ENCODE measurements around the gene CD6. TPM values are rescaled to one million over a fixed set of nuclear protein-coding genes. Genes with fewer than 3 reads are reported as not detected.

The CD6 gene
- total RNA-seq: 0.82 TPM

- DNase-seq (ENCODE audit: low spot score in 2 of 2): no peak
- no peak for FAIRE-seq
These were observed at the start of gene CD6 for GRCh38 chr11:60971520-60971919. Gene CD6 (plus strand): TSS chr11:60971680. CDS start chr11:60971866, 186 bp downstream.

- DNase-seq (ENCODE audit: low spot score in 2 of 2) (no peak), FAIRE-seq (no peak)
These were observed 49.6 kb upstream of the CD6 start for GRCh38 chr11:60921777-60922335.

DNA sequence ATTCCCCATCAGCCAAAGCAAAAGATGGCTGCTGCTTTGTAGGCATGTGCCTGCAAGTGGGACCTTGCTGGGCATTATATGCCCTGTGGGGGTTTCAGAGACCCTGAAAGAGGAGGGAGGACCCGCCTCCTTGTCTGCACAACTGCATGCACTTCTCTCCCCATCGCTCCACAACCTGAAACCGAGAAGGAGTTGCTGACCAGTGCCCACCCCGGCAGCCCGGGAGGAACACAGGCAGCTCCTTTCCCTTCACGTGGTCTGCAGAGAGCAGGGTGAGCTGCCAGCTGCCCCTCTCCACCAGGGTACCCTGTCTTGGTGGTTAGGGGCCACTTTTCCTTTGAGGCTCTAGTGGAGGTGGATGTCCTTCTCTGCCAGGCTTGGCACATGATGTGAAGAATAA lies 48.6 kb upstream of the CD6 start:
- DNase-seq (ENCODE audit: low spot score in 2 of 2): no peak
- FAIRE-seq: no peak

DNA sequence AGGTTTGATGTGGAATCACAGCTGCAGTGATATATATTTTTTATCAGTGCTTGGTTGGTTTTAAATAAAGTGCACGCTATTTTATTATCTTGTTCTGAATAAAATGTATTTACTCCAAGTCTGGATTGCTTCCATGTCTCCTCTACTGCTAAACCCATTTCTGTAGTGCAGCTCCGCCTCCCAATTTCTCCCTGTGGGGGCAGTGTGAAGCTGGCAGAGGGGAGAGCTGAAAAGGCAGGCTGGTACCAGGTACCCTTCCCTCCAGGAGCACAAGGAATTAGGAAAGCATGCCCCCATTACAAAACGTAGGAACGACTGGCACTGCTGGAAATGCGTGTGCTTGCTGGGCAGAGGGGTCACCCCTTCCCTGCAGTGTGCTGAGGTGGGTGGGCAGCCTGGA lies 48.2 kb upstream of the CD6 start:
- DNase-seq (ENCODE audit: low spot score in 2 of 2) (no peak), FAIRE-seq (no peak)

DNA sequence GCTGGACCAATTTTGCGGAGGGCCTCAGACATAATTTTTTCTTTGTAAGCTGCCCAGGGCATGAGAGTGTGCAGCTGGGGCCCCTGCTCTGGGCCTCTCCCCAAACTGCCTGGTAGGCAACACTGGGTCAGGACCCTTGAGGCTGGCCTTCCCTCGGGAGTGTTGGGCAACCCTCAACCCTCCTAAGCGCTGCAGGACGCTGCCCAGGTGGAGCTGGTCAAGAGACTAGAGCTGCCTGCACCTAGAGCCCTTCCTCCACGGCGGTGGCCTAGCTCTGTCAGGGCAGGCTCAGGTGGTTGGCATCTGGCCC lies 47.7 kb upstream of the CD6 start:
- DNase-seq (ENCODE audit: low spot score in 2 of 2) (no peak), FAIRE-seq (no peak)

DNA sequence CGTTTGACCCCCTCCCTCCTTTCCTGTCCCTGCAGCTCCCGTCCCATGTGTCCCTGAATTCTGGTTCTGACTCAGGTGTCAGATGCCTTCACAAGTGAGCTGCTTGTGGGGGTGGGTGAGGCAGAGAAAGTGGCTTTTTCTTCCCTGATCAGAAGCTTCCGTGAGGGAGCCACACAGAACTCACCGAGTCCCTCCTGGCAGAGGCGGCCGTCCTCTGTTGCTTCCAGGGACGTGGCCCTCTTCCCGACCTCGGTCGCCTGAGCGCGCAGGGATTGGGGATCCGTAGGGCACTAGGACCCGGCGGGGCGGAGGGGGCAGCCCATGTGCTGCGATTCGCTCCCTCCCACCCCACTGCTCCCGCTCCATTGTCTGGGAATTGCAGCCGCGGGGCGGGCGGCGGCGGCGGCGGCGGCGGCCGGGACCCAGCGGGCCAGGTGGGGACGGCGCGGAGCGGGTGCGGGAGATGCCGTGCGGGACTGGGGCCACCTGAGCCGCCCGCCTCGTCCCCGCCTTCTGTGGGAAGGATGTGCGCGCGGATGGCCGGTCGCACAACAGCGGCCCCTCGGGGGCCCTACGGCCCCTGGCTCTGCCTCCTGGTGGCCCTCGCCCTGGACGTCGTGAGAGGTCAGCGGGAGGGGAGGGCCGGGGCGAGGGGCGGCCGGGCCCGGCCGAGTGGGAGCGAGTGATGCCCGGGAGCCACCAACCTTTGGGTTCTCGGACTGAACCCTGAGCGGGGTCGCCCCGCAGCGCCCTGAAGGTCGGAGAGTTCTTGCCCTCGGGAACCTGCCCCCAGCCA lies 47.2 kb upstream of the CD6 start, which contains the start of gene TMEM132A:
TSS of gene TMEM132A (plus strand) at position 351 of the 796 bp plus-strand sequence. CDS start at position 525, 174 bp downstream.
- FAIRE-seq: no peak
- DNase-seq (ENCODE audit: low spot score in 2 of 2): peak; percentile 93 to 94

DNA sequence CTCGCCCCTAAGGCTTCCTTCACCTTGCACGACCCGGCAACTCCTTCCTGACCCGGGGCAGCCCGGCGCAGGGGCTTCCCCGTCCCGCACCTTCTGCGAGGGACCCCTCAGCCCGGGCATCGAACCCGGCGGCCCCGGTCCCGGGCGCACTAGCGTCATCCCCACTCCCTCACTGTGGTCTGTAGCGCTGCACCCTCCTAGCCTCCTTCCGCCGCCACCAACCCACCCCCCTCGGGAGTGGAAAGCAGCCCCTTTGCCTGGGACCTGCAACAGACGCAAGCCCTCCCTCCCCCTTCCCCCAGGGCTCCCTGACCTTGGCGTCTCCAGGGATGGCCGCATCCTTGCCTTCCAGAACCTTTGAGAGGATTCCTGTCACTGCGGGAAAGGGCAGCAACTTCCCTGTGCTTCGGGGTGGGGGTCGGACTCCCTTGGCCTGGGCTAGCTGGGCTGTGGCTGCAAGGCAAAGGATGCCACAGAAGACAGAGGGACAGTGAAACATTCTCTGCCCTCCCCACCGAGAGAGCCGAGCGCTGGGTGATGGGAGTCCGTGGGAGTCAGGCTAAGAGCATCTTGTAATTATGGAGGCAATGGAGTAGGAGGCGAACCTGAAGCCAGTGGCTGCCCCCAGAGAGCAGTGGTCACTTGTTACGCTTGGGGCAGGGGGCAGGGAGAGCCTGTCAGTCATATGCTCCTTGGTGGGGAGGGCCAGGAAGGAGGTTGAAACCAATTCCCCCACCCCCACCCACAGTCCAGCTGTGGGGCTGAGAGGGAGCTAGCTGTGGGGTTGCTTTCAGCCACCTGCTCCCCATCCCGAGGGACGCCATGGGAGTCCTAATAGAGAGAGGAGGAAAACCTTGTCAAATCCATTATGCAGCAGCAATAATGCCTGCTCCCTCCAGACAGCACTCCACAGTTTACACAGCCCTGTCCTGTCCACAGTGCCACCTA lies 46.3 kb upstream of the CD6 start:
- DNase-seq (ENCODE audit: low spot score in 2 of 2) (no peak), FAIRE-seq (no peak)

- no peak for FAIRE-seq
- no peak for DNase-seq (ENCODE audit: low spot score in 2 of 2)
These were observed 45.6 kb upstream of the CD6 start for GRCh38 chr11:60925868-60926267.

DNA sequence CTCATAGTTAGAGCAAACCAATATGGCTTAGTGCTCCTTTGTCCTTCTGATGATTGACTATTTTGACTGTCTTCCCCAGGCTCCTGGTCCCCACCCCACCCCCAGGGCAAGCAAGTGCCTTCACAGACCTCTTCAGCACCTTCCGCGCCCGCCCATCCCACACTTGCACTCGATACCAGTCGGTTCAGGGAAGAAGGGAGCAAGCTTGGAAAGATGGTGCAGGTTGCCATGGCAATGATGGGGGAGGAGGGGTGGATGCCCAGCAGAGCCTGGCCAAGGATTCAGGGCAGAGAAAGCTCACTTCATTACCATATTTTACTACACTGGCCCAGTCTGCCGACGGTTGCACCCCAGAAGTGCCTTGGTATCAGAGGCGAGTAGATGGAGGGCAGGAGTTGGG lies 45.0 kb upstream of the CD6 start:
- DNase-seq (ENCODE audit: low spot score in 2 of 2): no peak

GRCh38 chr11:60927061-60927592 lies 44.4 kb upstream of the CD6 start:
- FAIRE-seq: no peak
- no peak for DNase-seq (ENCODE audit: low spot score in 2 of 2)

More for the DNA sequence above, 45.0 kb upstream of the CD6 start:
- FAIRE-seq: no peak

GRCh38 chr11:60927600-60927999 lies 43.9 kb upstream of the CD6 start:
- DNase-seq (ENCODE audit: low spot score in 2 of 2) (no peak), FAIRE-seq (no peak)

GRCh38 chr11:60928563-60929001 lies 42.9 kb upstream of the CD6 start:
- no peak for FAIRE-seq

GRCh38 chr11:60929764-60930163 lies 41.7 kb upstream of the CD6 start:
- DNase-seq (ENCODE audit: low spot score in 2 of 2) (no peak), FAIRE-seq (no peak)

More at GRCh38 chr11:60928563-60929001, 42.9 kb upstream of the CD6 start:
- no peak for DNase-seq (ENCODE audit: low spot score in 2 of 2)

GRCh38 chr11:60930394-60930793 lies 41.1 kb upstream of the CD6 start:
- no peak for DNase-seq (ENCODE audit: low spot score in 2 of 2)
- no peak for FAIRE-seq

GRCh38 chr11:60931917-60932316 lies 39.6 kb upstream of the CD6 start:
- DNase-seq (ENCODE audit: low spot score in 2 of 2): no peak

DNA sequence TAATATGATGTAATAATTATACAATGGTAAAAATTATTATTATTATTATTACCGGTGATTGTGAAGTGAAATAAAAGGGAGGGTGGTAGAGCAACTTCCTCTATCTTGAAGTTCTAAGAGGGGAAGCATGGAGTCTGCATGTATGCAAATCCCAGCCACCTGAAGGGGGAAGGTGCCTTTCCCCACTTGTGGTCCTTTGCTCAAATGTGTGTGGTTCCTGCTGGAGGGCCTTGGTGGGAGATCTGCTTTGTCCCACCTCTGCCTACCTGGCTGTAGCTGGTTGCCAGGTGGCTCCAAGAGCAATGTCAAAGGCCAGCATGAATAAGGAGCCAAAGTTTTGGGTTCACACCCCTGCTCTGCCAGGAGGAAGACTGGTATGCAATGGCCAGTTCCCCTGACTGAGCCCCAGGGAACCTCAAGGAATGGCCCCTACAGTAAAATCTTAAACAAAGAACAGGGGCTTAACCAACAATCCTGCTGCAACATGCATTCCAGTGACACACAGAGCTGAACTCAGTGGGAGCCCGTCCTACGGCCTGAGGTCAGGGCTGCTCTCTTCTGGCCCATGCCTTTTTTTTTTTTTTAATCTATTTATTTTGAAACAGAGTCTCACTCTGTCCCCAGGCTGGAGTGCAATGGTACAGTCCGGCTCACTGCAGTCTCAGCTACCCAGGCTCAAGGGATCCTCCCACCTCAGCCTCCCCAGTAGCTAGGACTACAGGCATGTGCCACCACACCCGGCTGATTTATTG lies 38.7 kb upstream of the CD6 start:
- no peak for FAIRE-seq
- no peak for DNase-seq (ENCODE audit: low spot score in 2 of 2)

More at GRCh38 chr11:60931917-60932316, 39.6 kb upstream of the CD6 start:
- no peak for FAIRE-seq

DNA sequence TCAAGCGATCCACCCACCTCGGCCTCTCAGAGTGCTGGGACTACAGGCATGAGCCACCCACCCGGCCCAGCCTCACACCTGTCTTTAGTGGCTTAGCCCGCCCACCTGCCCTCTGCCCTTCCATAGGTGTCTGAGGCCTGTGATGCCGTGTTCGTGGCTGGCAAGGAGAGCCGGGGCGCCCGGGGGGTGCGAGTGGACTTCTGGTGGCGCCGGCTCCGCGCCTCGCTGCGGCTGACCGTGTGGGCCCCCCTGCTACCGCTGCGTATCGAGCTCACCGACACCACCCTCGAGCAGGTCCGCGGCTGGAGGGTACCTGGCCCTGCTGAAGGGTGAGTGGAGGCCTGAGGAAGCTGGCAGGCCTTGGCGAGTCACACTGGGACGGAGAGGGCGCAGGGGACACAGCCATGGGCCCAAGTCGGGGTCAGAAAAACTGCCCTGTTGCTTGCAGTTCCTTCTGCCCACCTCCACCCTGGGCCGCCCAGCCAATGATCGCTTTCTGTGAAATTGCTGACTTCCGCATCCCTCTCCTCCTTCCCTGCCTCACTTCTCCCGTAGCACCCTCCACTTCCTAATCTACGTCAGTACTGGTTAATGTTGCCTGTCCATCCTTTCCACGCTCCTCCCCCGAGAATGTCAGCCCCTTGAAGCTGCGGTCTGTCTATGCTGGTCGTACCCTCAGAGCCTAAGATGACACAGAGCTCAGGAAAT lies 37.9 kb upstream of the CD6 start:
- DNase-seq (ENCODE audit: low spot score in 2 of 2) (no peak), FAIRE-seq (no peak)

DNA sequence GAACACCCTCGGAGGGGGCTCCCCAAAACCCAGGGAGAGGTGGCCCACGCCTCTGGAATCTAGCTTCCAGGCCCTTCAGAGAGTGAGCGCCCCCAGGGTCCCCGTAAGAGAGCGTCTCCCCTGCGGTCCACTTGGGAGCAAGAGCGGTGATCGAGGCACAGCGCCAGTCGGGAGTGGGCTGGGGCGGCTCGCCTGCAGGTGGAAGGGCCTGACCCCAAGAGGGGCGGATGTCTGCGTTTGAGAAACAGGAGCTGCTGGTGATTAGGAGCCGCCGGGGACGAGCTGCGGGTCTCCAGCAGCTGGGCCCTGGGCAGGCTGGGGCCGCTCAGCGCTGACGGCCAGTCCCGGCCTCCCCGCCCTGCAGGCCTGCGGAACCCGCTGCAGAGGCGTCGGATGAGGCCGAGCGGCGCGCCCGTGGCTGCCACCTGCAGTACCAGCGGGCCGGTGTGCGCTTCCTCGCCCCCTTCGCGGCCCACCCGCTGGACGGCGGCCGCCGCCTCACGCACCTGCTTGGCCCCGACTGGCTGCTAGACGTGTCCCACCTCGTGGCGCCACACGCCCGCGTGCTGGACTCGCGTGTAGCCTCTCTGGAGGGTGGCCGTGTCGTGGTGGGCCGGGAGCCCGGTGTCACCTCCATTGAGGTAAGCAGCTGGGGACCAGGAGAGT lies 37.2 kb upstream of the CD6 start:
- no peak for DNase-seq (ENCODE audit: low spot score in 2 of 2)
- FAIRE-seq: no peak
